HepG2 (cell line): ENCODE measurements around the gene UAP1. TPM values are rescaled to one million over a fixed set of nuclear protein-coding genes. Genes with fewer than 3 reads are reported as not detected.

Experiments used
- FOXO1 ChIP-seq: sonication (generic); formaldehyde crosslinking; IDR thresholded peaks from 2 replicates; pipeline ENCODE4 v1.4.0; 2020; ENCODE audit warnings: missing genetic modification reagents
- GATAD2A ChIP-seq: IDR thresholded peaks from 2 replicates; pipeline ENCODE4 v1.6.1; 2016
- MIER3 ChIP-seq: IDR thresholded peaks from 2 replicates; pipeline ENCODE4 v1.6.1; 2016; ENCODE audit warnings: missing compliant biosample characterization, borderline replicate concordance
- NCOA2 ChIP-seq: sonication (generic); formaldehyde crosslinking; IDR thresholded peaks from 2 replicates; pipeline ENCODE4 v1.8.0; 2022; ENCODE audit warnings: inconsistent platforms
- NFIC ChIP-seq: IDR thresholded peaks from 2 replicates; pipeline ENCODE4 v1.6.1; 2012; ENCODE audit warnings: mild to moderate bottlenecking, low read length, inconsistent platforms
- NKX3-1 ChIP-seq: sonication (generic); formaldehyde crosslinking; IDR thresholded peaks from 2 replicates; pipeline ENCODE4 v1.5.0; 2020; ENCODE audit warnings: missing genetic modification reagents
- RFXAP ChIP-seq: sonication (generic); formaldehyde crosslinking; IDR thresholded peaks from 2 replicates; pipeline ENCODE4 v1.4.0; 2020; ENCODE audit warnings: missing genetic modification reagents, borderline replicate concordance
- SAFB2 ChIP-seq: sonication (generic); formaldehyde crosslinking; IDR thresholded peaks from 2 replicates; pipeline ENCODE4 v1.5.1; 2020; ENCODE audit warnings: missing genetic modification reagents, low read depth, mild to moderate bottlenecking, borderline replicate concordance
- SALL1 ChIP-seq: sonication (generic); formaldehyde crosslinking; IDR thresholded peaks from 2 replicates; pipeline ENCODE4 v1.8.0; 2022; ENCODE audit warnings: mild to moderate bottlenecking, missing genetic modification reagents
- SNAI1 ChIP-seq: sonication (generic); formaldehyde crosslinking; IDR thresholded peaks from 2 replicates; pipeline ENCODE4 v1.5.0; 2020; ENCODE audit warnings: mild to moderate bottlenecking, missing genetic modification reagents, borderline replicate concordance
- TP53 ChIP-seq: sonication (generic); formaldehyde crosslinking; conservative IDR thresholded peaks from 2 replicates; pipeline ENCODE4 v1.4.0; 2020; ENCODE audit warnings: missing genetic modification reagents
- U2AF1 ChIP-seq: fragments of 200-400 bp; formaldehyde crosslinking; optimal IDR thresholded peaks from 2 replicates; pipeline ENCODE3; 2017; ENCODE audit warnings: mild to moderate bottlenecking, low read depth, low read length
- YY1 ChIP-seq: IDR thresholded peaks from 2 replicates; pipeline ENCODE4 v1.6.1; 2011; ENCODE audit warnings: low read length, low read depth, moderate library complexity, mild to moderate bottlenecking; ENCODE audit not compliant: insufficient read depth, insufficient replicate concordance
- ZBTB1 ChIP-seq: sonication (generic); formaldehyde crosslinking; IDR thresholded peaks from 2 replicates; pipeline ENCODE4 v1.4.0; 2020; ENCODE audit warnings: missing genetic modification reagents, borderline replicate concordance
- ZNF367 ChIP-seq: sonication (generic); formaldehyde crosslinking; IDR thresholded peaks from 2 replicates; pipeline ENCODE4 v1.4.0; 2020; ENCODE audit warnings: missing genetic modification reagents, borderline replicate concordance
- ZNF644 ChIP-seq: IDR thresholded peaks from 2 replicates; pipeline ENCODE4 v1.6.1; 2016; ENCODE audit warnings: low read depth
- ZNF768 ChIP-seq: sonication (generic); formaldehyde crosslinking; IDR thresholded peaks from 2 replicates; pipeline ENCODE4 v1.4.0; 2020; ENCODE audit warnings: missing genetic modification reagents
- polyA plus RNA-seq, 8 experiments: library from polyadenylated mRNA; depleted of rRNA in 3 of 8; stranded (reverse) in 7 of 8; unstranded in 1 of 8; fragments of >200 nt; fragmentation: Illumina TruSeq in 4 of 8; extraction: Trizol in 4 of 8; gene quantifications; 2 replicates each; pipeline versions ENCODE4 v1.2.1 to v1.2.3, GENCODE V29; 2011 to 2016; ENCODE audit warnings: low read depth in 4 of 8, missing spikeins in 1 of 8, mixed read lengths in 1 of 8; ENCODE audit not compliant: insufficient read depth in 1 of 8
- total RNA-seq, 5 experiments: library from RNA; depleted of rRNA; stranded (reverse); fragments of >200 nt; fragmentation: Illumina TruSeq; extraction: Trizol; gene quantifications; 2 replicates each; pipeline ENCODE4 v1.2.3, GENCODE V29; 2016; ENCODE audit warnings: low read depth in 1 of 5
- TF ChIP-seq, protein P1 (sequence below): IDR thresholded peaks from 2 replicates; pipeline ENCODE4 v1.6.1; 2016
- TF ChIP-seq, protein P2 (sequence below): IDR thresholded peaks from 2 replicates; pipeline ENCODE4 v1.6.1; 2016; ENCODE audit warnings: missing compliant biosample characterization, missing genetic modification reagents, borderline replicate concordance
- TF ChIP-seq, protein P3 (sequence below): sonication (generic); formaldehyde crosslinking; IDR thresholded peaks from 2 replicates; pipeline ENCODE4 v1.4.0; 2020; ENCODE audit warnings: missing genetic modification reagents, mild to moderate bottlenecking, borderline replicate concordance
- TF ChIP-seq, protein P4 (sequence below): sonication (generic); formaldehyde crosslinking; IDR thresholded peaks from 2 replicates; pipeline ENCODE4 v1.4.0; 2020; ENCODE audit warnings: missing genetic modification reagents
- TF ChIP-seq, protein P5 (sequence below): sonication (generic); formaldehyde crosslinking; IDR thresholded peaks from 2 replicates; pipeline ENCODE4 v1.4.0; 2020; ENCODE audit warnings: missing genetic modification reagents
- TF ChIP-seq, protein P6 (sequence below): sonication (generic); formaldehyde crosslinking; IDR thresholded peaks from 2 replicates; pipeline ENCODE4 v1.4.0; 2020; ENCODE audit warnings: mild to moderate bottlenecking, missing genetic modification reagents

The UAP1 gene
- total and polyA plus RNA-seq, 2 of the 13 experiments (the other 11 are each of a cell fraction or from before 2014, with no cell fraction given) = 48.4 to 117 TPM

DNA sequence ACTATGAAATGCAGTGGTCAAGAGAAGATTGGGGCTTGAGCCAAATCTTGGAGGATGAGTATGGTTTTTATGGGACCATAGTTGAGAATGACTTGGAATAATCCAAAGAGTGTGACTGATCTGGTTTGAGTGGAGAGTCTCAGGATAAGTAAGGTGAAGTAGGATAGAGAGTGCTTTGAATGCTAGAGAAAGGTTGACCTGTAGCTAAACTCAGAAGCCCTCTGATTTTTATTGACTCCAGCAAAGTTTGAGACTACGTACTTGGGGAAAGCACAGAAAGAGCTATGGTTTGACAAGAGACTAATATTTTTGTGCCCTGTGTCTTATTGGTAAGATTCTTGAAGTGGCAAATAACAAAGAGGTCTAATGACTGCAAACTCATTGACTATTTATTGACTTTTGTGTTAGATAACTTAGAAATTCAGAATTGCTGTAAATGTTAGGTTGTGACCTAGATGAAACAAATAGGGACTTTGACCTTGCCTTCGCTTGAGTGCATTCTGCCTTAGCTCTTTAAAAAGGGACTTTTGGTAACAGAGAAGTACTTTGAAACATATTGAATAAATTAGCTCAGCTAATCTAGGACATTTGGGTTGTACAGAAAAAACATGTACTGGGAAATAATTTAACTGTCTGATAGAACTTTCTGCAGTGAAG, 35.1 kb downstream of the UAP1 start (continued):
- TF ChIP-seq ZBTB1 (CRISPR knock-in tag) = no peak
- TF ChIP-seq NCOA2 (CRISPR knock-in tag) = peak; percentile 74
- TF ChIP-seq, protein P1, sequence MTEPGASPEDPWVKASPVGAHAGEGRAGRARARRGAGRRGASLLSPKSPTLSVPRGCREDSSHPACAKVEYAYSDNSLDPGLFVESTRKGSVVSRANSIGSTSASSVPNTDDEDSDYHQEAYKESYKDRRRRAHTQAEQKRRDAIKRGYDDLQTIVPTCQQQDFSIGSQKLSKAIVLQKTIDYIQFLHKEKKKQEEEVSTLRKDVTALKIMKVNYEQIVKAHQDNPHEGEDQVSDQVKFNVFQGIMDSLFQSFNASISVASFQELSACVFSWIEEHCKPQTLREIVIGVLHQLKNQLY (CRISPR knock-in tag) = no peak
- TF ChIP-seq ZNF367 (CRISPR knock-in tag) = no peak
- 0 out of 2 replicates have a peak, but pooled peaks have one; percentile 18 for TF ChIP-seq ZNF644 (CRISPR knock-in tag)
- TF ChIP-seq YY1 = no peak
- TF ChIP-seq SALL1 = no peak
- TF ChIP-seq, protein P2, sequence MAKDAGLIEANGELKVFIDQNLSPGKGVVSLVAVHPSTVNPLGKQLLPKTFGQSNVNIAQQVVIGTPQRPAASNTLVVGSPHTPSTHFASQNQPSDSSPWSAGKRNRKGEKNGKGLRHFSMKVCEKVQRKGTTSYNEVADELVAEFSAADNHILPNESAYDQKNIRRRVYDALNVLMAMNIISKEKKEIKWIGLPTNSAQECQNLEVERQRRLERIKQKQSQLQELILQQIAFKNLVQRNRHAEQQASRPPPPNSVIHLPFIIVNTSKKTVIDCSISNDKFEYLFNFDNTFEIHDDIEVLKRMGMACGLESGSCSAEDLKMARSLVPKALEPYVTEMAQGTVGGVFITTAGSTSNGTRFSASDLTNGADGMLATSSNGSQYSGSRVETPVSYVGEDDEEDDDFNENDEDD (CRISPR knock-in tag) = no peak
- TF ChIP-seq ZNF768 = no peak
- TF ChIP-seq, protein P3, sequence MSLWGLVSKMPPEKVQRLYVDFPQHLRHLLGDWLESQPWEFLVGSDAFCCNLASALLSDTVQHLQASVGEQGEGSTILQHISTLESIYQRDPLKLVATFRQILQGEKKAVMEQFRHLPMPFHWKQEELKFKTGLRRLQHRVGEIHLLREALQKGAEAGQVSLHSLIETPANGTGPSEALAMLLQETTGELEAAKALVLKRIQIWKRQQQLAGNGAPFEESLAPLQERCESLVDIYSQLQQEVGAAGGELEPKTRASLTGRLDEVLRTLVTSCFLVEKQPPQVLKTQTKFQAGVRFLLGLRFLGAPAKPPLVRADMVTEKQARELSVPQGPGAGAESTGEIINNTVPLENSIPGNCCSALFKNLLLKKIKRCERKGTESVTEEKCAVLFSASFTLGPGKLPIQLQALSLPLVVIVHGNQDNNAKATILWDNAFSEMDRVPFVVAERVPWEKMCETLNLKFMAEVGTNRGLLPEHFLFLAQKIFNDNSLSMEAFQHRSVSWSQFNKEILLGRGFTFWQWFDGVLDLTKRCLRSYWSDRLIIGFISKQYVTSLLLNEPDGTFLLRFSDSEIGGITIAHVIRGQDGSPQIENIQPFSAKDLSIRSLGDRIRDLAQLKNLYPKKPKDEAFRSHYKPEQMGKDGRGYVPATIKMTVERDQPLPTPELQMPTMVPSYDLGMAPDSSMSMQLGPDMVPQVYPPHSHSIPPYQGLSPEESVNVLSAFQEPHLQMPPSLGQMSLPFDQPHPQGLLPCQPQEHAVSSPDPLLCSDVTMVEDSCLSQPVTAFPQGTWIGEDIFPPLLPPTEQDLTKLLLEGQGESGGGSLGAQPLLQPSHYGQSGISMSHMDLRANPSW (CRISPR knock-in tag) = no peak
- peak; percentile 42; the same call in 1 of the 2 replicates for TF ChIP-seq NFIC
- no peak for TF ChIP-seq RFXAP (CRISPR knock-in tag)
- no peak for TF ChIP-seq U2AF1
- TF ChIP-seq FOXO1 = no peak; the same call in 1 of the 2 replicates
- TF ChIP-seq NKX3-1 (CRISPR knock-in tag) = no peak
- no peak for TF ChIP-seq SAFB2 (CRISPR knock-in tag)
- no peak for TF ChIP-seq SNAI1
- peak; percentile 23; the same call in 1 of the 2 replicates for TF ChIP-seq MIER3 (CRISPR knock-in tag)
- no peak for TF ChIP-seq TP53 (CRISPR knock-in tag)
- TF ChIP-seq GATAD2A (CRISPR knock-in tag) = peak; percentile 78
- TF ChIP-seq, protein P4, sequence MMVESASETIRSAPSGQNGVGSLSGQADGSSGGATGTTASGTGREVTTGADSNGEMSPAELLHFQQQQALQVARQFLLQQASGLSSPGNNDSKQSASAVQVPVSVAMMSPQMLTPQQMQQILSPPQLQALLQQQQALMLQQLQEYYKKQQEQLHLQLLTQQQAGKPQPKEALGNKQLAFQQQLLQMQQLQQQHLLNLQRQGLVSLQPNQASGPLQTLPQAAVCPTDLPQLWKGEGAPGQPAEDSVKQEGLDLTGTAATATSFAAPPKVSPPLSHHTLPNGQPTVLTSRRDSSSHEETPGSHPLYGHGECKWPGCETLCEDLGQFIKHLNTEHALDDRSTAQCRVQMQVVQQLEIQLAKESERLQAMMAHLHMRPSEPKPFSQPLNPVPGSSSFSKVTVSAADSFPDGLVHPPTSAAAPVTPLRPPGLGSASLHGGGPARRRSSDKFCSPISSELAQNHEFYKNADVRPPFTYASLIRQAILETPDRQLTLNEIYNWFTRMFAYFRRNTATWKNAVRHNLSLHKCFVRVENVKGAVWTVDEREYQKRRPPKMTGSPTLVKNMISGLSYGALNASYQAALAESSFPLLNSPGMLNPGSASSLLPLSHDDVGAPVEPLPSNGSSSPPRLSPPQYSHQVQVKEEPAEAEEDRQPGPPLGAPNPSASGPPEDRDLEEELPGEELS (CRISPR knock-in tag) = peak; percentile 68
- TF ChIP-seq, protein P5, sequence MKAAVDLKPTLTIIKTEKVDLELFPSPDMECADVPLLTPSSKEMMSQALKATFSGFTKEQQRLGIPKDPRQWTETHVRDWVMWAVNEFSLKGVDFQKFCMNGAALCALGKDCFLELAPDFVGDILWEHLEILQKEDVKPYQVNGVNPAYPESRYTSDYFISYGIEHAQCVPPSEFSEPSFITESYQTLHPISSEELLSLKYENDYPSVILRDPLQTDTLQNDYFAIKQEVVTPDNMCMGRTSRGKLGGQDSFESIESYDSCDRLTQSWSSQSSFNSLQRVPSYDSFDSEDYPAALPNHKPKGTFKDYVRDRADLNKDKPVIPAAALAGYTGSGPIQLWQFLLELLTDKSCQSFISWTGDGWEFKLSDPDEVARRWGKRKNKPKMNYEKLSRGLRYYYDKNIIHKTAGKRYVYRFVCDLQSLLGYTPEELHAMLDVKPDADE (CRISPR knock-in tag) = no peak
- TF ChIP-seq, protein P6, sequence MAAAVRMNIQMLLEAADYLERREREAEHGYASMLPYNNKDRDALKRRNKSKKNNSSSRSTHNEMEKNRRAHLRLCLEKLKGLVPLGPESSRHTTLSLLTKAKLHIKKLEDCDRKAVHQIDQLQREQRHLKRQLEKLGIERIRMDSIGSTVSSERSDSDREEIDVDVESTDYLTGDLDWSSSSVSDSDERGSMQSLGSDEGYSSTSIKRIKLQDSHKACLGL = no peak
